IMR-90 (cell line): ENCODE measurements around the gene SLC25A26. TPM values are rescaled to one million over a fixed set of nuclear protein-coding genes. Genes with fewer than 3 reads are reported as not detected.

Experiments
- ATAC-seq: fragments of 200-7000 bp; cut with Tn5 transposase; 2 replicates; pipeline ENCODE4 v1.9.1; 2020; ENCODE audit warnings: low read depth, mild to moderate bottlenecking, moderate library complexity
- BruUV-seq: library from RNA; stranded (reverse); fragments of 400-500 nt; replicated peaks from 2 replicates; lab custom pipeline; 2021; lab: Mats Ljungman, UMichigan
- CTCF ChIA-PET: fragments of 300-600 bp; formaldehyde crosslinking; extraction: SDS; loops from one replicate; lab custom pipeline; 2021; ENCODE audit warnings: antibody characterized with exemption; lab: Yijun Ruan, JAX
- POLR2A ChIA-PET: fragments of 300-600 bp; sonication (Branson Sonifier 250); formaldehyde crosslinking; loops from one replicate; lab custom pipeline; 2022; ENCODE audit warnings: antibody characterized with exemption; ENCODE audit not compliant: unreplicated experiment; lab: Charles Lee
- DNase-seq: peaks from one replicate; pipeline ENCODE4 v3.0.0; 2013
- H2AFZ ChIP-seq: replicated peaks from 2 replicates; pipeline ENCODE3; 2013; ENCODE audit warnings: low read length, mild to moderate bottlenecking; ENCODE audit not compliant: poor library complexity
- H2AK5ac ChIP-seq: 2 replicates; pipeline ENCODE4 v1.6.1; 2013; ENCODE audit warnings: low read depth, low read length, inconsistent platforms
- H2AK9ac ChIP-seq: replicated peaks from 2 replicates; pipeline ENCODE3; 2013; ENCODE audit warnings: mild to moderate bottlenecking, low read depth, low read length, moderate library complexity; ENCODE audit not compliant: poor library complexity
- H2BK120ac ChIP-seq: 2 replicates; pipeline ENCODE4 v1.6.1; 2013; ENCODE audit warnings: low read depth, low read length, inconsistent platforms
- H2BK15ac ChIP-seq: 3 replicates; pipeline ENCODE4 v1.6.1; 2013; ENCODE audit warnings: low read depth, low read length, inconsistent platforms
- H2BK20ac ChIP-seq: 2 replicates; pipeline ENCODE4 v1.6.1; 2013; ENCODE audit warnings: low read depth, mild to moderate bottlenecking, inconsistent platforms, low read length, moderate library complexity
- H2BK5ac ChIP-seq: 2 replicates; pipeline ENCODE4 v1.6.1; 2013; ENCODE audit warnings: mild to moderate bottlenecking, low read depth, low read length, inconsistent platforms; ENCODE audit not compliant: poor library complexity, severe bottlenecking
- H3K14ac ChIP-seq: replicated peaks from 2 replicates; pipeline ENCODE4 v1.6.1; 2013; ENCODE audit warnings: low read depth, low read length, inconsistent platforms
- H3K18ac ChIP-seq: 2 replicates; pipeline ENCODE4 v1.6.1; 2013; ENCODE audit warnings: low read depth, low read length, control low read depth
- H3K23ac ChIP-seq: 2 replicates; pipeline ENCODE4 v1.6.1; 2013; ENCODE audit warnings: low read depth, low read length, inconsistent platforms
- H3K27ac ChIP-seq: 2 replicates; pipeline ENCODE4 v1.5.1; 2013; ENCODE audit warnings: mild to moderate bottlenecking, control low read depth, low read length; ENCODE audit not compliant: insufficient read depth
- H3K27me3 ChIP-seq: 2 replicates; pipeline ENCODE4 v1.6.1; 2013; ENCODE audit warnings: low read length; ENCODE audit not compliant: control insufficient read depth, insufficient read depth
- H3K36me3 ChIP-seq: 2 replicates; pipeline ENCODE4 v1.6.1; 2013; ENCODE audit warnings: low read length, mixed read lengths; ENCODE audit not compliant: control insufficient read depth, insufficient read depth
- H3K4ac ChIP-seq: 2 replicates; pipeline ENCODE4 v1.6.1; 2013; ENCODE audit warnings: low read depth, low read length, inconsistent platforms
- H3K4me1 ChIP-seq: 2 replicates; pipeline ENCODE4 v1.6.1; 2013; ENCODE audit warnings: low read length, mixed read lengths; ENCODE audit not compliant: control insufficient read depth, insufficient read depth
- H3K4me2 ChIP-seq: 2 replicates; pipeline ENCODE4 v1.6.1; 2013; ENCODE audit warnings: low read depth, mild to moderate bottlenecking, control low read depth, low read length, moderate library complexity
- H3K4me3 ChIP-seq: 2 replicates; pipeline ENCODE4 v1.5.1; 2013; ENCODE audit warnings: low read depth, mild to moderate bottlenecking, control low read depth, low read length, moderate library complexity; ENCODE audit not compliant: insufficient read depth
- H3K56ac ChIP-seq: 2 replicates; pipeline ENCODE4 v1.6.1; 2013; ENCODE audit warnings: low read length, inconsistent platforms; ENCODE audit not compliant: insufficient read depth; ENCODE audit errors: extremely low read depth
- H3K79me1 ChIP-seq, 2 experiments: 2 replicates each; pipeline ENCODE4 v1.6.1; 2013; ENCODE audit warnings: low read length in 2 of 2, inconsistent platforms in 1 of 2, low read depth in 1 of 2
- H3K9ac ChIP-seq: 2 replicates; pipeline ENCODE4 v1.6.1; 2013; ENCODE audit warnings: low read depth, low read length, control low read depth
- H3K9me1 ChIP-seq: 2 replicates; pipeline ENCODE4 v1.6.1; 2013; ENCODE audit warnings: low read length, inconsistent platforms; ENCODE audit not compliant: insufficient read depth
- H3K9me3 ChIP-seq: 2 replicates; pipeline ENCODE4 v1.6.1; 2013; ENCODE audit warnings: low read length; ENCODE audit not compliant: control insufficient read depth, insufficient read depth
- H4K20me1 ChIP-seq: 2 replicates; pipeline ENCODE4 v1.6.1; 2013; ENCODE audit warnings: low read length, inconsistent platforms; ENCODE audit not compliant: insufficient read depth
- H4K5ac ChIP-seq: 2 replicates; pipeline ENCODE4 v1.6.1; 2013; ENCODE audit warnings: mild to moderate bottlenecking, low read depth, low read length, control low read depth
- H4K8ac ChIP-seq, 2 experiments: 2 replicates each; pipeline ENCODE4 v1.6.1; 2013; ENCODE audit warnings: low read depth in 2 of 2, low read length in 2 of 2, control low read depth in 1 of 2, inconsistent platforms in 1 of 2
- H4K91ac ChIP-seq: 2 replicates; pipeline ENCODE4 v1.6.1; 2013; ENCODE audit warnings: low read depth, low read length, inconsistent platforms; ENCODE audit not compliant: insufficient read depth
- BHLHE40 ChIP-seq: fragments of 150-350 bp; IDR thresholded peaks from 2 replicates; pipeline ENCODE4 v1.6.1; 2016; ENCODE audit warnings: mild to moderate bottlenecking, low read depth, low read length
- CHD1 ChIP-seq: IDR thresholded peaks from 2 replicates; pipeline ENCODE4 v1.6.1; 2012; ENCODE audit warnings: low read depth, low read length, improper control_type of control experiment
- ELK1 ChIP-seq: fragments of 150-350 bp; IDR thresholded peaks from 2 replicates; pipeline ENCODE4 v1.6.1; 2016; ENCODE audit warnings: low read depth, mild to moderate bottlenecking, low read length, moderate library complexity, borderline replicate concordance
- MAFK ChIP-seq: IDR thresholded peaks from 2 replicates; pipeline ENCODE4 v1.6.1; 2012; ENCODE audit warnings: low read depth, low read length, improper control_type of control experiment
- MAZ ChIP-seq: IDR thresholded peaks from 2 replicates; pipeline ENCODE4 v1.6.1; 2012; ENCODE audit warnings: low read depth, mild to moderate bottlenecking, low read length, improper control_type of control experiment, moderate library complexity, borderline replicate concordance
- MXI1 ChIP-seq: IDR thresholded peaks from 2 replicates; pipeline ENCODE4 v1.6.1; 2012; ENCODE audit warnings: low read depth, mild to moderate bottlenecking, low read length, moderate library complexity, borderline replicate concordance
- NFE2L2 ChIP-seq: fragments of 150-350 bp; IDR thresholded peaks from 2 replicates; pipeline ENCODE4 v1.6.1; 2016; ENCODE audit warnings: low read depth, mild to moderate bottlenecking, low read length
- RFX5 ChIP-seq: IDR thresholded peaks from 2 replicates; pipeline ENCODE4 v1.8.0; 2012; ENCODE audit warnings: low read depth, mild to moderate bottlenecking, low read length, moderate library complexity
- SMC3 ChIP-seq: fragments of 150-350 bp; IDR thresholded peaks from 2 replicates; pipeline ENCODE4 v1.6.1; 2016; ENCODE audit warnings: low read depth, mild to moderate bottlenecking, antibody characterized with exemption, low read length, moderate library complexity
- WGBS, 2 experiments: methylation state at CpG; one replicate each; pipeline versions ENCODE4 v1.1.5 to v1.1.7; 2013; ENCODE audit warnings: missing lambda C conversion rate in 2 of 2; ENCODE audit not compliant: insufficient read length in 1 of 2; ENCODE audit errors: extremely low coverage in 2 of 2; 5-methylcytosine and 5-hydroxymethylcytosine counted together
- dilution Hi-C: fragments of 300-500 bp; cut with HindIII; formaldehyde crosslinking; loops from one replicate; pipeline ENCODE4 v1.14.3; 2018; ENCODE audit warnings: low sequenced_read_pairs; ENCODE audit not compliant: unreplicated experiment
- in situ Hi-C: fragments of 300-500 bp; cut with MboI; formaldehyde crosslinking; loops from 3 replicates; pipeline ENCODE4 v1.14.3; 2019; ENCODE audit warnings: low sequenced_read_pairs, inconsistent platforms, mixed read lengths
- intact Hi-C: fragments of 100-400 bp; cut with micrococcal nuclease; formaldehyde crosslinking; loops from 2 replicates; pipeline ENCODE4 v1.10.0; 2022
- polyA plus RNA-seq, 3 experiments: library from polyadenylated mRNA; depleted of rRNA; stranded (reverse); fragments of >200 nt; gene quantifications; 2 replicates each; pipeline ENCODE4 v1.2.3, GENCODE V29; 2012; ENCODE audit warnings: low replicate concordance in 1 of 3
- total RNA-seq: library from RNA; depleted of rRNA; stranded (reverse); fragments of >200 nt; gene quantifications from 2 replicates; pipeline ENCODE4 v1.2.3, GENCODE V29; 2012
- TF ChIP-seq, protein P1 (sequence below): conservative IDR thresholded peaks from 2 replicates; pipeline ENCODE4 v1.5.1; 2012; ENCODE audit warnings: mild to moderate bottlenecking, low read depth, low read length, improper control_type of control experiment
- TF ChIP-seq, protein P2 (sequence below): fragments of 150-350 bp; IDR thresholded peaks from 2 replicates; pipeline ENCODE4 v1.6.1; 2017; ENCODE audit warnings: mild to moderate bottlenecking, antibody characterized with exemption, low read length, low read depth

Gene SLC25A26
- total and polyA plus RNA-seq, 2 of the 4 experiments (the other 2 are of a cell fraction) = 10.9 to 12.7 TPM

- Histone ChIP-seq H3K18ac (no peak overlapping the region), H3K27ac (no peak overlapping the region), H3K56ac (no peak overlapping the region), H4K20me1 (no peaks in the 10 kb centered on the region), H2BK5ac (no peak overlapping the region), H3K4me2 (no peak overlapping the region), H2AK5ac (no peak overlapping the region), H3K27me3 (peaks cover 21% of the 10 kb centered on the region), H4K91ac (no peak overlapping the region), H2BK120ac (no peak overlapping the region), H3K9me3 (peaks cover 2% of the 10 kb centered on the region), H3K9ac (no peak overlapping the region), H2AFZ (no peak overlapping the region), H3K9me1 (no peaks in the 10 kb centered on the region), H3K14ac (no peak overlapping the region), H4K8ac (no peak overlapping the region), H3K4me1 (no peaks in the 10 kb centered on the region), H3K4ac (no peak overlapping the region), H2AK9ac (no peak overlapping the region), H3K4me3 (no peak overlapping the region), H2BK15ac (no peak overlapping the region), H2BK20ac (no peak overlapping the region), H3K36me3 (no peaks in the 10 kb centered on the region), H3K23ac (no peak overlapping the region), H3K79me1 (no peaks in the 10 kb centered on the region), H4K5ac (no peak overlapping the region)
- in situ Hi-C loops = loop anchor here (25.0 kb wide), 2 partner anchors 740 to 1640 kb away; no protein-coding TSS in a partner anchor
- TF ChIP-seq MAFK = no peak
- TF ChIP-seq RFX5 = no peak
- TF ChIP-seq MXI1 = no peak
- no peak for TF ChIP-seq NFE2L2
- TF ChIP-seq, protein P1, sequence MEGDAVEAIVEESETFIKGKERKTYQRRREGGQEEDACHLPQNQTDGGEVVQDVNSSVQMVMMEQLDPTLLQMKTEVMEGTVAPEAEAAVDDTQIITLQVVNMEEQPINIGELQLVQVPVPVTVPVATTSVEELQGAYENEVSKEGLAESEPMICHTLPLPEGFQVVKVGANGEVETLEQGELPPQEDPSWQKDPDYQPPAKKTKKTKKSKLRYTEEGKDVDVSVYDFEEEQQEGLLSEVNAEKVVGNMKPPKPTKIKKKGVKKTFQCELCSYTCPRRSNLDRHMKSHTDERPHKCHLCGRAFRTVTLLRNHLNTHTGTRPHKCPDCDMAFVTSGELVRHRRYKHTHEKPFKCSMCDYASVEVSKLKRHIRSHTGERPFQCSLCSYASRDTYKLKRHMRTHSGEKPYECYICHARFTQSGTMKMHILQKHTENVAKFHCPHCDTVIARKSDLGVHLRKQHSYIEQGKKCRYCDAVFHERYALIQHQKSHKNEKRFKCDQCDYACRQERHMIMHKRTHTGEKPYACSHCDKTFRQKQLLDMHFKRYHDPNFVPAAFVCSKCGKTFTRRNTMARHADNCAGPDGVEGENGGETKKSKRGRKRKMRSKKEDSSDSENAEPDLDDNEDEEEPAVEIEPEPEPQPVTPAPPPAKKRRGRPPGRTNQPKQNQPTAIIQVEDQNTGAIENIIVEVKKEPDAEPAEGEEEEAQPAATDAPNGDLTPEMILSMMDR = no peak
- no peak for TF ChIP-seq SMC3
- TF ChIP-seq BHLHE40 = no peak
- no peak for TF ChIP-seq MAZ
- TF ChIP-seq, protein P2, sequence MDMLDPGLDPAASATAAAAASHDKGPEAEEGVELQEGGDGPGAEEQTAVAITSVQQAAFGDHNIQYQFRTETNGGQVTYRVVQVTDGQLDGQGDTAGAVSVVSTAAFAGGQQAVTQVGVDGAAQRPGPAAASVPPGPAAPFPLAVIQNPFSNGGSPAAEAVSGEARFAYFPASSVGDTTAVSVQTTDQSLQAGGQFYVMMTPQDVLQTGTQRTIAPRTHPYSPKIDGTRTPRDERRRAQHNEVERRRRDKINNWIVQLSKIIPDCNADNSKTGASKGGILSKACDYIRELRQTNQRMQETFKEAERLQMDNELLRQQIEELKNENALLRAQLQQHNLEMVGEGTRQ = no peak
- no peak for TF ChIP-seq ELK1
- no peak for TF ChIP-seq CHD1
- dilution Hi-C loops = no loop called here
- DNase-seq = no peak
- POLR2A ChIA-PET = no interaction called here
- WGBS, 2 experiments = 40% methylated on average over 1 of the region's 1 CpG; no CpG with 5 or more reads in 1 of the 2 experiments
- CTCF ChIA-PET = no interaction called here
- intact Hi-C loops = no loop called here
- no peak for ATAC-seq
- BruUV-seq = no TSS peak
These were observed 43.8 kb upstream of the SLC25A26 start for GRCh38 chr3:66177026-66177425.
